Inferior parietal cortex (tissue), 1 donor: ENCODE measurements around the gene KCNK18.

Experiments
- DNase-seq: peaks from one replicate; pipeline ENCODE4 v3.0.0-alpha.2; 2016; ENCODE audit errors: extremely low spot score

The KCNK18 gene

GRCh38 chr10:117197189-117197588 is at the start of gene KCNK18:
TSS of gene KCNK18 (plus strand) at chr10:117197489. CDS start at chr10:117197489, 0 bp downstream.
- no peak for DNase-seq

GRCh38 chr10:117148284-117148683 is 49.0 kb upstream of the KCNK18 start:
- DNase-seq, result no peak

- no peak for DNase-seq
Measured at GRCh38 chr10:117152668-117153067, 44.6 kb upstream of the KCNK18 start.

- no peak for DNase-seq
Measured at GRCh38 chr10:117158297-117158696, 39.0 kb upstream of the KCNK18 start.

GRCh38 chr10:117159390-117159789 is 37.9 kb upstream of the KCNK18 start:
- no peak for DNase-seq

- DNase-seq, result no peak
Measured at GRCh38 chr10:117160567-117160966, 36.7 kb upstream of the KCNK18 start.

- DNase-seq, result no peak
Measured at GRCh38 chr10:117161386-117162033, 35.8 kb upstream of the KCNK18 start.

- DNase-seq, result no peak
Measured at GRCh38 chr10:117162093-117163060, 34.9 kb upstream of the KCNK18 start.

- DNase-seq, result no peak
Measured at GRCh38 chr10:117163061-117163953, 34.0 kb upstream of the KCNK18 start.

GRCh38 chr10:117163954-117164548 is 33.2 kb upstream of the KCNK18 start:
- no peak for DNase-seq

GRCh38 chr10:117164592-117165537 is 32.4 kb upstream of the KCNK18 start:
- no peak for DNase-seq

GRCh38 chr10:117165538-117166417 is 31.5 kb upstream of the KCNK18 start:
- no peak for DNase-seq

GRCh38 chr10:117166418-117167345 is 30.6 kb upstream of the KCNK18 start:
- DNase-seq, result no peak

GRCh38 chr10:117167346-117167788 is 29.9 kb upstream of the KCNK18 start:
- DNase-seq, result no peak

GRCh38 chr10:117167789-117168674 is 29.3 kb upstream of the KCNK18 start:
- DNase-seq, result no peak

- DNase-seq, result no peak
Measured at GRCh38 chr10:117168729-117169128, 28.6 kb upstream of the KCNK18 start.

- DNase-seq, result no peak
Measured at GRCh38 chr10:117169480-117169879, 27.8 kb upstream of the KCNK18 start.
